ENCODE measurements around the gene UNC80.

UNC80 gene

DNA sequence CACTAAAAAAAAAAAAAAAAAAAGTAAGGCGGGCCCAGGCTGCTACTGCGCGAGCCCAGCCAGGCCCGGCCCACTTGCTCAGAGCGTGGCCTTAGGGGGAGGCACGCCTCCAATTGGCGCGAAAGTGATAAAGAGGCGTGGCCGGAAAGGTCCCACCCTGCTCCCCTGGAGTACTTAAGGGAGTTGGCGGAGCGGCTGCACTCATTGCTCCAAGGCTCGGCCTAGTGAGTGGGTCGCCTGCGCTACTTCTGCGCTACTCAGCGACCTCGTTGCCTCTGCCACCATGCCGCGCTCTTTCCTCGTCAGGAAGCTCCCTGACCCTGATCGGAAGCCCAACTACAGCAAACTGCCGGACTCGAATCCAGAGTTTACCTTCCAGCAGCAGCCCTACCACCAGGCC is 36.9 kb downstream of the UNC80 start:
- no peak for DNase-seq

DNA sequence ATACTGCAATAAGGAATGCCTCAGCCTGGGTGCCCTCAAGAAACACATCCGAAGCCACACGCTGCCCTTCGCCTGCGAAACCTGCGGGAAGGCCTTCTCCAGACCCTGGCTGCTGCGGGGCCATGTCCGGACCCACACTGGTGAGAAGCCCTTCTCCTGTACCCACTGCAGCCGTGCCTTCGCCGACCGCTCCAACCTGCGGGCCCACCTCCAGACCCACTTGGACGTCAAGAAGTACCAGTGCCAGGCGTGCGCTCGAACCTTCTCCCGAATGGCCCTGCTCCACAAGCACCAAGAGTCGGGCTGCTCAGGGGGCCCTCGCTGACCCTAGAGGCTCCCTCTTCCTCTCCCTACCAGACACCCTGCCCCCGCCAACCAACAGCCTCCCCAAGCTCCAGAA is 37.6 kb downstream of the UNC80 start:
- DNase-seq = no peak

- DNase-seq = no peak
Measured at GRCh38 chr2:209817844-209818271, 46.2 kb downstream of the UNC80 start.

GRCh38 chr2:209818939-209819338 is 47.3 kb downstream of the UNC80 start:
- no peak for DNase-seq

GRCh38 chr2:209821806-209822205 is 50.2 kb downstream of the UNC80 start:
- DNase-seq = no peak

DNA sequence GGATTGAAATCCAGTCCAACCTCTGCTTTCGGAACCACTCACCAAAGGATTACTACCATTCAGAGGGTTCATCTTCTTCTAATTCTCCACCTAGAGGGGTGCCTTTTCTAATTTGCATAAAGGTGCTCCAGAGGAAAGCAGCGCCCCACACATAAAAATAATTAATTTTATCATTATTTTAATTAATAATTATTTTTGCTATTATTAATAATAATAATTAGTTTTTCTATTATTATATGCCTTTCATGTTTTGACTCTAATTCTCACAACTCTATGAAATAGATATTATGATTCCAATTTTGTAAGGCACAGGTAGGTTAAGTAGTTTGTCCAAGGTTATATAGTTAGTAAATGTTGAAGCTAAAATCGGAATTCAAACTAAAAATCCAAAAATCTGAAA is 51.9 kb downstream of the UNC80 start:
- DNase-seq = no peak

- DNase-seq = no peak
Measured at GRCh38 chr2:209824391-209824790, 52.8 kb downstream of the UNC80 start.

DNA sequence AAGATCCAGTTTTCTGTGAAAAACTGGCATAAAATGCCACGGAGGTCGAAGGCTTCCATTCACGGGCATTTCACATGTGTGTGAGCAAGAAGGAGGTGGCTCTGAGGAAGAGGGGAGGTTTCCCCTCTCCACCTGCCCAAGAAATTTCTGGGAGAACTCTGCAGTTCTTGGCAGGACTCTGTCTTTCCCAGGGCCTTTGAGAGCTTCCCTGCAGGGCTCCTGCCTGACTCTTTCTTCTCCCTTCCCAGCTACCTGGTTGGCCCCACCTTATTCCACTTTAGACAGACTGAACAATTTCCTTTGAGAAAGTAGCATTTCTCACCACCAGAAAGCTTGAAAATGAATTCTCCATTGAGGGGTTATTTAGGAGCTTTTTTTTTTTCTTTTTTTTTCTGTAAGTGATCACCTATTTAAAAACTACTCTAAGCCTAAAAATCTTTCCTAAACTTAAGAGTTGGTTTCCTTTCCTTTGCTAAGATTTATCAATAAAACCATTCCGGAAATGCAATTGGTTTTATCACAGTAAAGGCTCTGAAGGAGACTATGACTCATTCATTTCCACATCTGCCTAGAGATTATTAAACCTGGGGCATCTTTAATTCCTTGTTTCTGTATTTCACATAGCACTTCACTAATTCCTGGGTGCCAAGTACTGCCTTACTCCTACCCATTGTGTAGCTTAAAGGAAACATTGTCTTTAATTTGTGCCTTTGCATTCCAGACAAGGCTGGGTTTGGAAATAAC is 59.3 kb downstream of the UNC80 start:
- DNase-seq = no peak

DNA sequence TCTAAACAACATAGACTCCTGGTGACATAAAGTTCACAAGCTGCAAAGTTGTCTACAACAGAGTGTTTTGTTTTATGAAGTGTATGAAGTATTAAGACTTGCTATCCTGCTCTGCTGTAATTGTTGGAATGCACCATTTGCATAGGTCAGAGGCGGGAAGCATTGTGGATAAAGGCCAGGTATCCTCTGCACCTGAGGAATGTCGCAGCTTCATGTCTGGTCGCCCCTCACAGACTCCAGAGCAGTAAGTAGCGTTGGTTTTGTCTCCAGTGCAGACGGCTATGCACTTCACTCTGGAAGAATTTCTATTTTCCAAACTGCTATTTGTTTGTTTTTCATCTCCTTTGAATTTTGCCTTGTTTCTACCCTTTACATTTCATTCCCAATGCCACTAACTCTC is 63.1 kb downstream of the UNC80 start:
- DNase-seq = no peak

DNA sequence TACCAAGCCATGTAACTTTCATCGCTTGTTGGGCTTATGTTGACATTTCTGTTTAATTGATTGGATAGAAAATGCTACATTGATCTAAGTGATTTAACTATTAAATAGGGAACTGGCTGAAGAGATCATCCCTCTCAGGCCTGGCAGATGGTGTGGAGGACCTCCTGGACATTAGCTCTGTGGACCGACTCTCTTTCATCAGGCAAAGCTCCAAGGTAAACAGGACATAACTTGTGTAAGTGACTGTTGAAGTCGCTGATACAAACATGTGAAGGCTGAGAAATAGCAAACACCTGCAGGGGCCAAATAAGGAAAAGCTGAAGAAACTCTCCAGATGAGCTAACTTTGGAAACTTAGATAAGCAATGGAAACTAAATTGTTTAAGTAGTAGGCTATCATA is 68.8 kb downstream of the UNC80 start:
- DNase-seq = no peak

DNA sequence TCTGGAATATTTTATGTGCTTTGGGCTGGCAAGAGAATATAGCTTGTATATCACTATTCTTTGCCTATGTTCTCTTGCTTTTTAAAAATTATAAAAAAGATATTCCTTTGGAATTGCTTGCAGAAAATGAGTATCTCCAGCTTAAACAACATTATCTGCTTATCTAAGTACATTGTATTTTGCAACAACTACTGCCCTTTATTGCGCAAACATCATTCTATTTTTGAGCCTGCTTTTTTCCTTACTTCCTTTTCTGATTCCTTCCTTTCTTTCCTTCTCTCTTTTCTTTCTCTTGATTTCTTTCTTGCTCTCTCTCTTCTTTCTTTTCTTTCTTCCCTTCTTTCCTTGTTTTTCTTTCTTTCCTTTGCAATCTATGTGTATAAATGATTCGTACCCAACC is 74.0 kb downstream of the UNC80 start:
- DNase-seq = no peak

- no peak for DNase-seq
Measured at GRCh38 chr2:209864716-209865295, 93.2 kb downstream of the UNC80 start.

DNA sequence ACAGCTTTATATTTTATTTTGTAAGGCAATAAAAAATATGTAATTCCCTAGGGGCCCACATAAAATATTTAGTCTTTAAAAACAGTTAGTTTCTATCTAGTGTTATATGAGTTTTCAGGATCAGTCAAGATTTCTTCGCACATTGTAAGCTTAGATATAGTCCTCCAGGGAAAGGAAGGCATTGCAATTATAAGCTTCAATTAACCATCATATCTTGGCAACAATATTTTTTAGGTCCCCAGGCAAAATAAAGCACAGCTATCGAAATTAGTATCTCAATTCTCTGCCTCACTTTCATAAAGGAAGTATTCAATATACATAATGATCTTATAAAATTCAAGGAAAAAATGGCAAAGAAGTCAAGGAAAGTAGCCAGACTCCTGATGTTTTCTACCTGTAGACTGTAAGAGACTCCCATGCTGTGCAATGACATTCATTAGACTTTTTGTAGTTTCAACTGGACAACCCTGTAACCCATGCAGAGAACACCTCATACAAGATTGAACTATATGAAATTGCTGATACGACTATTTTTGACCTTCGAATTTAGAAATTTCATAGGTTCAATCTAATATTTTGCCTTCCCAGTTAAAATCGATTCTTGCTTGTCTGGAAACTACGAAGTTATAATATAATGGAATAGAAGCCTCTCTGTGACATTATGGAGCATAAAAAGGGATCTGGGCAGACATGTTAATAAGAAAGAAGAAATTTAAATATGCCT is 96.8 kb downstream of the UNC80 start:
- no peak for DNase-seq

DNA sequence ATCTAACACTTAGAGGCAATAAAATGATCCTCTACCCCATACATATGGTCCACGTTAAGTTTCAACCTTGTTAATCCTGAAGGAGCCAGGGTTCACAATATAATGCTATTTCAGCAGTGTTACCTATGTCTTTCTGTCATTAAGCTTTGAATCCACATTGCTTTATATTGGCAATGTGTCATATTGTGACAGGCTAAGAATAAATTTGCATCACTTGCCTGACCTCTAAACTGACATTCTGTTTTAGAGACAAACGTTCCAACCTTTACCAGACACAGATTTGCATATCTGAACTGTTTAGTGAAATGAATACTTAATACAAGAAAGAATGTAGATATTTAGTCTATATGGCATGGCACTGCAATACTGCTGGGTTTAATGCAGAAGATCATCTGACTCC is 98.4 kb downstream of the UNC80 start:
- no peak for DNase-seq

- no peak for DNase-seq
Measured at GRCh38 chr2:209872675-209873074, 101.0 kb downstream of the UNC80 start.

- DNase-seq = no peak
Measured at GRCh38 chr2:209875270-209875669, 103.6 kb downstream of the UNC80 start.

DNA sequence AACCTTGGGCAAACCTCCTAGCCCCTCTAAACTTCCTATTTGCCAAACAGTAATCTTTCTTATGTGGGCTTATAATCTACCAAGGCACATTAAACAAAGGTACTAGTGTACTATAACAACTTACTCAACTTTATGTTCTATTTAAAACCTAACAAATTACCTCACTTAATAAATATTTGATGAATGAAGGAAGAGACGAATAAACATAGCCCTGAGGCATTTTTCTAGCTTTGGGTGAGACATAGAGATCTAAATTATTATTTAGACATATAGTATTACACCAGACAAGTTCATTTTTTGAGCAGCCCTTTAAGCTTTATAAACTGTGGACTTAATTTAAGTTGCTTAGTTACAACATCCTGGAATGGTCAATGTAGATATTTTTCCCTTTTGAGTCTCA is 104.6 kb downstream of the UNC80 start:
- no peak for DNase-seq

GRCh38 chr2:209878701-209879100 is 107.1 kb downstream of the UNC80 start:
- no peak for DNase-seq

DNA sequence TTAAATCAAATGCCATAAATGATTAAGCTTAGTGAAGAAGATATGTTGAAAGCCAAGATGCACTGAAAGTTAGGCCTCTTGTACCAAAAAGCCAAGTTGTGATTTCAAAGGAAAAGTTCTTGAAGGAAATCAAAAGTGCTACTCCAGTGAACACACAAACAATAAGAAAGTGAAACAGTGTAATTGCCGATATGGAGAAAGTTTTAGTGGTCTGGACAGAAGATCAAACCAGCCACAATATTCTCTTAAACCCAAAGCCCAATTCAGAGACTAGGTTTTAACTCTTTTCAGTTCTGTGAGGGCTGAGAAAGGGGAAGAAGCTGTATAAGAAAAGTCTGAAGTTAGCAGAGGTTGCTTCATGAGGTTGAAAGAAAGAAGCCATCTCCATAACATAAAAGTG is 129.0 kb downstream of the UNC80 start:
- DNase-seq = no peak

DNA sequence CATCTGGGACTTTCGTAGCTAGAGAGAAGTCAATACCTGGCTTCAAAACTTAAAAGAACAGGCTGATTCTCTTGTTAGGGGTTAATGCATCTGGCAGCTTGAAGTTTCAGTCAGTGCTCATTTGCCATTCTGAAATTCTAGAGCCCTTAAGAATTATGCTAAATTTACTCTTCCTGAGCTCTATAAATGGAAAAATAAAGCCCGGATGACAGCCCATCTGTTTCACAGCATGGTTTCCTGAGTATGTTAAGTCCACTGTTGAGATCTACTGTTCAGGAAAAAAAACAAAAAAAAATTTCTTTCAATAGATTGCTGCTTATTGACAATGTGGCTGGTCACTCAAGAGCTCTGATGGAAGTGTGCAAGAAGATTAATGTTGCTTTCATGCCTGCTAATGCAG is 129.5 kb downstream of the UNC80 start:
- DNase-seq = no peak

DNA sequence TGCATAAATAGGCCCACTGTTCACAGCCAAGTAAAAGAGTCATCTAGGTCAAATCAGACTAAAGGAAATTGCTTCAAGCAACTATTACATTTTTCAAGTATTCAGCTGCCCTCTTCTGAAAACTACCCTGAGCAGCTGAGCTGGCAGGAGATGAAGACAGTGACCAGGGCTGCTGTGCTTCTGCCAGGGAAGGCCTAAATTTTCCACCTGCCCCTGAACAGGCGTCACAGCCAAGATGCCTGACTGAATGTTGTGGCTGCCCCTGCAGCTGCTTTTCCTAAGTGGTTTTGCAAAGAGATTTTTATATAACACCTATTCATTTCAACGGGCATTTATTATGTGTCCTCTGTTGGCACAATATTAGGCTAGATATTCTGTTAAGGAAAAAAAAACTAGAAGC is 134.1 kb downstream of the UNC80 start:
- no peak for DNase-seq

- DNase-seq = no peak
Measured at GRCh38 chr2:209907746-209908145, 136.1 kb downstream of the UNC80 start.

DNA sequence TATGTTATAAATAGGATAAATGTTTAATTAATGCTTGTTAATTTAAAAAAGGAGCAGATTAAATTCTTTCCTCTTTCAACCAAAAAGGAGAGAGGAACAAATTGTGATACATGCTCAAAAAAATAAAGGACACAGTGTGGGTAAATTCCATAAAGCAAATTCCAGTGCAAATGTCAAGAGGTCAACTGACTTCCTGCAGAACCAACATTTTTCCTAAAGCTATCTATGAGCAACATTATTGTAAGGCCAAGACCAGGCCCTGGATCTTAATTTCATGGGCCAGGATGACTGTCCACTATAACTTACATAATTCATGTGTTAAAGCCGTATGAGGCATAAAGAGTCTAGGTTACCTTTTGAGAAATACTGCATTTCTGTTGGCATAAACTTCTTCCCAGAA is 136.9 kb downstream of the UNC80 start:
- no peak for DNase-seq

DNA sequence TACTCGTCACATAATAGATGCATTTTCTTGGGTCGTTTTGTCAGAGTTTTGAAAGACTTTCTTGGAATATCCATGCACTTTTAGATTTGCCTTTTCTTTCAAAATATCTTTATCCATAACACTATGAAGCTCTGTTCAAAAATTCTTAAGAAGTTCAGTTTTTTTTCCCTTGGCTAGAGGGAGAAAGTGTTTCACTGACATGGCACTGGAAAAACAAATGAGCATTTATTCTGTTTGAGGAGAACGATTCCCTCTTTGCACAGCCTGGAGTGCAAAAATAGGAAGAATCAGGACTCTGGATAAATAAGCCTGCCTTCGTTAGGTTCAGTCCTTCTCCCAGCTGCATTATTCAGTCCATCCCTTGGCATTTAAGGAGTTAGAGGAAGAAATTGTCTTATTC is 139.9 kb downstream of the UNC80 start:
- no peak for DNase-seq

Data from NK-92 treated with Interleukin-12 subunit alpha and Interleukin-12 subunit beta, amount 100 ng/mL, for 24 hours (cell line).